ENCODE results near the gene UST.

The UST gene

DNA sequence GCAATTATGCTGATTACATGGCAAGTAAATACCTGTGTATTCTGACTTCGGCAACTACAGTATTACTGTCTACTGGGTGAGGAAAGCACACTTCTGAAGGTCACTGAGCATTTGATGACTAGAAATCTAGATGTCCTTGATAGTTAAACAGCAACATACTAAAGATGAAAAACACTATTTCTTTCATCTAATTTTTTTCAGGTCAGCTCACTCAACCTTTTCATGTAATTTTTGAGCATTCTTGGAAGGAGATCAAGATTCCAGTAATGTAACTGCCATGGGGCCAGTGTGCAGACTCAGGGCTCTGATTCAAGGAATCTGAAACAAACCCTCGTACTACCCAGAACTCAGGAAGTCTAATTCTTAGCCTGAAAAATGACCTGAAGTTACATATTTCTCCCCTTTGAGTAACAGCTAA is 348.1 kb downstream of the UST start:
- no peaks in the 10 kb centered on the region for H3F3A ChIP-seq (ENCODE audit: insufficient read depth)
- H3K4me2 ChIP-seq (ENCODE audit: low read depth, low read length, poor library complexity, severe bottlenecking): no peak overlapping the region
- TF ChIP-seq EZH2phosphoT487 (conservative IDR thresholded peaks at IDR 0.05; ENCODE audit: low read length) (no peak), CTCF (IDR thresholded peaks at IDR 0.05; ENCODE audit: insufficient read depth, low read length, poor library complexity, severe bottlenecking) (no peak)
- no peaks in the 10 kb centered on the region for H3K9me3 ChIP-seq (ENCODE audit: insufficient read depth, low read length)
- H3K27me3 ChIP-seq (ENCODE audit: low read length): no peaks in the 10 kb centered on the region
- no peaks in the 10 kb centered on the region for H3K79me2 ChIP-seq (ENCODE audit: insufficient read depth, low read length)
- H3K27ac ChIP-seq (ENCODE audit: low read depth, low read length): no peak overlapping the region
- H4K20me1 ChIP-seq (ENCODE audit: low read depth, low read length): no peaks in the 10 kb centered on the region
- H3K36me3 ChIP-seq (ENCODE audit: low read length): no peaks in the 10 kb centered on the region
- H3K4me3 ChIP-seq (ENCODE audit: insufficient read depth, low read length, poor library complexity, severe bottlenecking): no peak overlapping the region
- H2AFZ ChIP-seq (ENCODE audit: low read depth, low read length, severe bottlenecking): no peak overlapping the region
- no peak overlapping the region for H3K9ac ChIP-seq (ENCODE audit: low read length)
- no peaks in the 10 kb centered on the region for H3K9me2 ChIP-seq (replicated peaks; ENCODE audit: insufficient read depth, low read length)

DNA sequence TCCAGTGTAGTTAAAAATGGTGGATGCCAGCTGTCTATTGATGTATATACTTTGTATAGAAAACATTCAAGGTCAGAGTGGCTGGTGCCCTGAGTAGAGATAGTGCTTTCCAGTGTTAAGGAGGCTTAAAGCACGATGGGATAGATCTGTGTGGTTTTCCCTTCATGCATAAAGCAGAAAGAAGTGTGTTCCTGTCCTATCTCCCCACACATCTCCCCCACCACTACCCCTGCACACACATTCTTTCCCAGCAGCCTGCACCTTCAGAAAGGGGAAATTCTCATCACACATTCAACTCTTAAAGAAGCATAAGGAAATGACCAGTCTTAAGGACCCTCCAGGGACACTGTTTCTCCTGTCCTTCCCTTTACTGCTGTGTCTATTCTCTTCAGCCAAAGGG is 349.0 kb downstream of the UST start:
- Histone ChIP-seq H2AFZ (ENCODE audit: low read depth, low read length, severe bottlenecking) (no peak overlapping the region), H3F3A (ENCODE audit: insufficient read depth) (no peaks in the 10 kb centered on the region), H3K4me2 (ENCODE audit: low read depth, low read length, poor library complexity, severe bottlenecking) (no peak overlapping the region), H3K9ac (ENCODE audit: low read length) (no peak overlapping the region), H3K4me3 (ENCODE audit: insufficient read depth, low read length, poor library complexity, severe bottlenecking) (no peak overlapping the region), H3K27me3 (ENCODE audit: low read length) (no peaks in the 10 kb centered on the region), H3K36me3 (ENCODE audit: low read length) (no peaks in the 10 kb centered on the region), H3K9me2 (replicated peaks; ENCODE audit: insufficient read depth, low read length) (no peaks in the 10 kb centered on the region), H4K20me1 (ENCODE audit: low read depth, low read length) (no peaks in the 10 kb centered on the region), H3K27ac (ENCODE audit: low read depth, low read length) (no peak overlapping the region), H3K79me2 (ENCODE audit: insufficient read depth, low read length) (no peaks in the 10 kb centered on the region), H3K9me3 (ENCODE audit: insufficient read depth, low read length) (no peaks in the 10 kb centered on the region)
- TF ChIP-seq EZH2phosphoT487 (conservative IDR thresholded peaks at IDR 0.05; ENCODE audit: low read length) (no peak), CTCF (IDR thresholded peaks at IDR 0.05; ENCODE audit: insufficient read depth, low read length, poor library complexity, severe bottlenecking) (no peak)

DNA sequence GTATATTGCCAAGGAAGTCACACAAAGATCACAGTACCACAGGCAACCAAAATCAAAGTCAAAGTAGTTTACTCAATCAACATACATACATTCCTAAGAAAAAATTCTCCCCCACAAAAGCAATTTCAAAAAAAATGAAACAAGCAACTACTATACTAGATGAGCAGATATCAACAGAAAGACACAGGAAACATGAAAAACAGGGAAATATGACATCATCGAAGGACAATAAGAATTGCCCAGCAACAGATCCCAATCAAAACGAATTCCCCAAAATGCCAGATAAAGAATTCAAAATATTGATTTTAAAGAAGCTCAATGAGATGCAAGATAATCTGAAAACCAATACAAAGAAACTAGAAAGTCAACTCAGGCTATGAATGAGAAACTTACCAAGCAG is 351.0 kb downstream of the UST start:
- H3K4me2 ChIP-seq (ENCODE audit: low read depth, low read length, poor library complexity, severe bottlenecking): no peak overlapping the region
- no peak overlapping the region for H2AFZ ChIP-seq (ENCODE audit: low read depth, low read length, severe bottlenecking)
- no peaks in the 10 kb centered on the region for H3K9me3 ChIP-seq (ENCODE audit: insufficient read depth, low read length)
- no peaks in the 10 kb centered on the region for H3K36me3 ChIP-seq (ENCODE audit: low read length)
- H3K27ac ChIP-seq (ENCODE audit: low read depth, low read length): no peak overlapping the region
- H3F3A ChIP-seq (ENCODE audit: insufficient read depth): no peaks in the 10 kb centered on the region
- H3K79me2 ChIP-seq (ENCODE audit: insufficient read depth, low read length): no peaks in the 10 kb centered on the region
- H3K27me3 ChIP-seq (ENCODE audit: low read length): no peaks in the 10 kb centered on the region
- H3K9me2 ChIP-seq (replicated peaks; ENCODE audit: insufficient read depth, low read length): no peaks in the 10 kb centered on the region
- H3K4me3 ChIP-seq (ENCODE audit: insufficient read depth, low read length, poor library complexity, severe bottlenecking): no peak overlapping the region
- TF ChIP-seq CTCF (IDR thresholded peaks at IDR 0.05; ENCODE audit: insufficient read depth, low read length, poor library complexity, severe bottlenecking) (no peak), EZH2phosphoT487 (conservative IDR thresholded peaks at IDR 0.05; ENCODE audit: low read length) (no peak)
- no peak overlapping the region for H3K9ac ChIP-seq (ENCODE audit: low read length)
- H4K20me1 ChIP-seq (ENCODE audit: low read depth, low read length): no peaks in the 10 kb centered on the region

All from SU-DHL-6 (cell line).